Smooth muscle cell (in vitro differentiated cells): ENCODE data around the gene TSPAN15. TPM values are rescaled to one million over a fixed set of nuclear protein-coding genes. Genes with fewer than 3 reads are reported as not detected.

Experiments used
- DNase-seq: peaks from one replicate; lab custom pipeline; 2025; ENCODE audit not compliant: unreplicated experiment; lab: John Stamatoyannopoulos, UW
- H2AFZ ChIP-seq: fragments of 200-600 bp; sonication (generic); 2 replicates; pipeline ENCODE4 v1.6.0; 2016; ENCODE audit warnings: antibody characterized with exemption, low read depth, mild to moderate bottlenecking
- H3F3A ChIP-seq: fragments of 200-600 bp; sonication (generic); 2 replicates; pipeline ENCODE4 v1.6.0; 2017; ENCODE audit warnings: antibody characterized with exemption, low read depth
- H3K27ac ChIP-seq: fragments of 200-600 bp; sonication (generic); 2 replicates; pipeline ENCODE4 v1.5.1; 2016; ENCODE audit warnings: low read depth, mild to moderate bottlenecking
- H3K27me3 ChIP-seq: fragments of 200-600 bp; sonication (generic); 2 replicates; pipeline ENCODE4 v1.6.1; 2016; ENCODE audit warnings: low read depth, mild to moderate bottlenecking
- H3K36me3 ChIP-seq: fragments of 200-600 bp; sonication (generic); 2 replicates; pipeline ENCODE4 v1.5.1; 2016; ENCODE audit warnings: low read depth
- H3K4me1 ChIP-seq: fragments of 200-600 bp; sonication (generic); 2 replicates; pipeline ENCODE4 v1.5.1; 2016; ENCODE audit warnings: low read depth
- H3K4me2 ChIP-seq: fragments of 200-600 bp; sonication (generic); 2 replicates; pipeline ENCODE4 v1.6.0; 2016; ENCODE audit warnings: mild to moderate bottlenecking
- H3K4me3 ChIP-seq: fragments of 200-600 bp; sonication (generic); 2 replicates; pipeline ENCODE4 v1.5.1; 2016; ENCODE audit warnings: mild to moderate bottlenecking
- H3K79me2 ChIP-seq: fragments of 200-600 bp; sonication (generic); 2 replicates; pipeline ENCODE4 v1.6.0; 2016; ENCODE audit warnings: low read depth, mild to moderate bottlenecking
- H3K9ac ChIP-seq: fragments of 200-600 bp; sonication (generic); 2 replicates; pipeline ENCODE4 v1.6.0; 2016; ENCODE audit warnings: low read depth
- H3K9me3 ChIP-seq: fragments of 200-600 bp; sonication (generic); replicated peaks from 2 replicates; pipeline ENCODE4 v1.5.1; 2016; ENCODE audit warnings: low read depth
- H4K20me1 ChIP-seq: fragments of 200-600 bp; sonication (generic); 2 replicates; pipeline ENCODE4 v1.6.0; 2016; ENCODE audit warnings: low read depth
- CTCF ChIP-seq: fragments of 200-600 bp; sonication (generic); IDR thresholded peaks from 2 replicates; pipeline ENCODE4 v1.5.1; 2017; ENCODE audit warnings: borderline replicate concordance, mild to moderate bottlenecking, antibody characterized with exemption; ENCODE audit not compliant: insufficient read depth, poor library complexity, severe bottlenecking
- WGBS: methylation state at CpG from one replicate; pipeline ENCODE4 v1.1.7; 2016; ENCODE audit warnings: low lambda C conversion rate; 5-methylcytosine and 5-hydroxymethylcytosine counted together
- polyA plus RNA-seq: library from polyadenylated mRNA; unstranded; fragments of >200 nt; fragmentation: Nextera tagmentation; extraction: Ambion mirVana; gene quantifications from 2 replicates; pipeline ENCODE4 v1.2.1, GENCODE V29; 2016
- total RNA-seq: library from RNA; depleted of rRNA; stranded (reverse); fragments of >200 nt; gene quantifications from 2 replicates; pipeline ENCODE4 v1.2.3, GENCODE V29; 2014

Gene TSPAN15
- total and polyA plus RNA-seq, 2 experiments from 2014 or later: 113 to 249 TPM

GRCh38 chr10:69506834-69507713, 55.8 kb downstream of the TSPAN15 start:
- no peaks in the 10 kb centered on the region for H3K79me2 ChIP-seq
- peaks cover 2% of the 10 kb centered on the region for H3K36me3 ChIP-seq
- peaks cover 7% of the 10 kb centered on the region for H3K4me1 ChIP-seq
- H2AFZ ChIP-seq: no peak overlapping the region
- peak overlapping the region; percentile 70 for H3K4me2 ChIP-seq
- TF ChIP-seq CTCF: no peak
- no peaks in the 10 kb centered on the region for H4K20me1 ChIP-seq
- no peaks in the 10 kb centered on the region for H3K27me3 ChIP-seq
- 78% methylated on average over 19 of the region's 19 CpGs for WGBS
- H3F3A ChIP-seq: no peaks in the 10 kb centered on the region
- no peak overlapping the region for H3K9ac ChIP-seq
- no peak overlapping the region for H3K27ac ChIP-seq
- DNase-seq: no peak
- H3K9me3 ChIP-seq: no peaks in the 10 kb centered on the region
- no peak overlapping the region for H3K4me3 ChIP-seq

GRCh38 chr10:69508738-69509340, 57.6 kb downstream of the TSPAN15 start:
- no peak for DNase-seq
- Histone ChIP-seq H3K27ac (no peak overlapping the region), H4K20me1 (no peaks in the 10 kb centered on the region), H2AFZ (no peak overlapping the region), H3K9me3 (no peaks in the 10 kb centered on the region), H3K79me2 (no peaks in the 10 kb centered on the region), H3K4me1 (peaks cover 7% of the 10 kb centered on the region), H3K9ac (no peak overlapping the region), H3K36me3 (peaks cover 10% of the 10 kb centered on the region), H3K27me3 (no peaks in the 10 kb centered on the region), H3F3A (no peaks in the 10 kb centered on the region), H3K4me3 (no peak overlapping the region), H3K4me2 (no peak overlapping the region)
- no peak for TF ChIP-seq CTCF
- 89% methylated on average over 7 of the region's 7 CpGs for WGBS

- Histone ChIP-seq H2AFZ (no peak overlapping the region), H3K9me3 (no peaks in the 10 kb centered on the region), H4K20me1 (peaks cover 14% of the 10 kb centered on the region), H3K4me3 (no peak overlapping the region), H3K27me3 (no peaks in the 10 kb centered on the region), H3K4me1 (no peaks in the 10 kb centered on the region), H3K4me2 (no peak overlapping the region), H3F3A (no peaks in the 10 kb centered on the region), H3K36me3 (peaks cover 10% of the 10 kb centered on the region), H3K27ac (no peak overlapping the region), H3K9ac (no peak overlapping the region), H3K79me2 (no peaks in the 10 kb centered on the region)
- no peak for TF ChIP-seq CTCF
- WGBS: 77% methylated on average over 2 of the region's 2 CpGs
- DNase-seq: no peak
These were observed 61.6 kb downstream of the TSPAN15 start for GRCh38 chr10:69512901-69513300.
